Activated CD8-positive, alpha-beta memory T cell treated with anti-CD3 and anti-CD28 coated beads, Interleukin-2, amount 10 ng/mL, durations not matched to agents 7 days and 5 days (primary cell): ENCODE results near the gene GPSM1. TPM values are rescaled to one million over a fixed set of nuclear protein-coding genes. Genes with fewer than 3 reads are reported as not detected.

Experiments used
- ATAC-seq: fragments of 150-1000 bp; cut with Tn5 transposase; one replicate; pipeline ENCODE4 v1.10.0; 2021; ENCODE audit warnings: moderate library complexity
- CTCF ChIA-PET: fragments of 350-600 bp; sonication (Branson Sonifier 250); formaldehyde crosslinking; loops from one replicate; lab custom pipeline; 2021; ENCODE audit warnings: antibody characterized with exemption; lab: Charles Lee
- DNase-seq: peaks from one replicate; pipeline ENCODE4 v3.0.0-alpha.2; 2020
- H3K27ac Mint-ChIP-seq: one replicate; pipeline ENCODE4 v1.8.0; 2021; ENCODE audit warnings: mild to moderate bottlenecking, mixed read lengths
- H3K27me3 Mint-ChIP-seq: one replicate; pipeline ENCODE4 v1.8.0; 2021; ENCODE audit warnings: mixed read lengths
- H3K36me3 Mint-ChIP-seq: one replicate; pipeline ENCODE4 v1.8.0; 2021; ENCODE audit warnings: mild to moderate bottlenecking, mixed read lengths
- H3K4me1 Mint-ChIP-seq: one replicate; pipeline ENCODE4 v1.8.0; 2021; ENCODE audit warnings: mixed read lengths
- H3K4me3 Mint-ChIP-seq: one replicate; pipeline ENCODE4 v1.8.0; 2021; ENCODE audit warnings: mild to moderate bottlenecking, moderate library complexity, mixed read lengths
- H3K9me3 Mint-ChIP-seq: one replicate; pipeline ENCODE4 v1.8.0; 2022; ENCODE audit warnings: low read depth, mixed read lengths
- total RNA-seq, 2 experiments: library from RNA; stranded (reverse); gene quantifications; one replicate each; pipeline ENCODE4 v1.2.3, GENCODE V29; 2021

Gene GPSM1
- total RNA-seq: 1 to 10 TPM; 4.5 to 6.7 TPM

GRCh38 chr9:136327304-136327974 is at the start of gene GPSM1:
TSS of gene GPSM1 (plus strand) at chr9:136327539. CDS start at chr9:136327696, 157 bp downstream.
- H3K27me3 Mint-ChIP-seq: peaks cover under 1% of the 10 kb centered on the region
- no peaks in the 10 kb centered on the region for H3K9me3 Mint-ChIP-seq
- peak within 1 kb of the TSS; percentile 28 for H3K4me3 Mint-ChIP-seq
- ATAC-seq (peak; percentile 66), DNase-seq (no peak)
- no peak within 1 kb of the TSS for H3K27ac Mint-ChIP-seq
- CTCF ChIA-PET: interaction anchor here (0.9 kb wide), 1 partner anchor 10 kb away, joined by 3 read pairs; no protein-coding TSS in a partner anchor
- no peaks in the 10 kb centered on the region for H3K36me3 Mint-ChIP-seq
- peaks cover 4% of the 10 kb centered on the region for H3K4me1 Mint-ChIP-seq

GRCh38 chr9:136277746-136278145 is 49.6 kb upstream of the GPSM1 start:
- Mint-ChIP-seq H3K36me3 (no peaks in the 10 kb centered on the region), H3K9me3 (no peaks in the 10 kb centered on the region), H3K4me3 (no peak overlapping the region), H3K27ac (no peak overlapping the region), H3K27me3 (no peaks in the 10 kb centered on the region), H3K4me1 (no peaks in the 10 kb centered on the region)
- no peak for DNase-seq
- CTCF ChIA-PET: interaction anchor here (1.4 kb wide), 2 partner anchors 10 to 108 kb away, joined by 4 read pairs; no protein-coding TSS in a partner anchor
- ATAC-seq: no peak

GRCh38 chr9:136278221-136278620 is 49.1 kb upstream of the GPSM1 start:
- no peak for ATAC-seq
- Mint-ChIP-seq H3K27ac (no peak overlapping the region), H3K9me3 (no peaks in the 10 kb centered on the region), H3K4me3 (no peak overlapping the region), H3K36me3 (no peaks in the 10 kb centered on the region), H3K4me1 (no peaks in the 10 kb centered on the region), H3K27me3 (no peaks in the 10 kb centered on the region)
- no peak for DNase-seq
- CTCF ChIA-PET: interaction anchor here (1.4 kb wide), 2 partner anchors 11 to 109 kb away, joined by 4 read pairs; no protein-coding TSS in a partner anchor

- DNase-seq (no peak), ATAC-seq (no peak)
- Mint-ChIP-seq H3K4me1 (no peaks in the 10 kb centered on the region), H3K4me3 (no peak overlapping the region), H3K27ac (no peak overlapping the region), H3K9me3 (no peaks in the 10 kb centered on the region), H3K36me3 (no peaks in the 10 kb centered on the region), H3K27me3 (no peaks in the 10 kb centered on the region)
- CTCF ChIA-PET: interaction anchor here (1.4 kb wide), 1 partner anchor 109 kb away, joined by 4 read pairs; no protein-coding TSS in a partner anchor
Observed at GRCh38 chr9:136278894-136279293, 48.4 kb upstream of the GPSM1 start.

GRCh38 chr9:136279471-136279870 is 47.9 kb upstream of the GPSM1 start:
- no peak for ATAC-seq
- Mint-ChIP-seq H3K27me3 (no peaks in the 10 kb centered on the region), H3K4me1 (no peaks in the 10 kb centered on the region), H3K36me3 (no peaks in the 10 kb centered on the region), H3K27ac (no peak overlapping the region), H3K4me3 (no peak overlapping the region), H3K9me3 (no peaks in the 10 kb centered on the region)
- CTCF ChIA-PET: no interaction called here
- DNase-seq: no peak

GRCh38 chr9:136280535-136281315 is 46.6 kb upstream of the GPSM1 start:
- no peaks in the 10 kb centered on the region for H3K9me3 Mint-ChIP-seq
- H3K4me1 Mint-ChIP-seq: no peaks in the 10 kb centered on the region
- H3K27ac Mint-ChIP-seq: no peak overlapping the region
- DNase-seq (no peak), ATAC-seq (no peak)
- H3K27me3 Mint-ChIP-seq: no peaks in the 10 kb centered on the region
- H3K4me3 Mint-ChIP-seq: no peak overlapping the region
- CTCF ChIA-PET: interaction anchor here (1.5 kb wide), 1 partner anchor 110 kb away, joined by 3 read pairs; no protein-coding TSS in a partner anchor
- H3K36me3 Mint-ChIP-seq: no peaks in the 10 kb centered on the region

- Mint-ChIP-seq H3K9me3 (no peaks in the 10 kb centered on the region), H3K36me3 (no peaks in the 10 kb centered on the region), H3K4me1 (no peaks in the 10 kb centered on the region), H3K27me3 (no peaks in the 10 kb centered on the region), H3K4me3 (no peak overlapping the region), H3K27ac (no peak overlapping the region)
- DNase-seq: no peak
- ATAC-seq: no peak
- CTCF ChIA-PET: interaction anchor here (0.7 to 1.9 kb wide), 5 partner anchors 15 to 148 kb away, joined by 3 to 6 read pairs (median 3); no protein-coding TSS in a partner anchor
Observed at GRCh38 chr9:136281421-136282271, 45.7 kb upstream of the GPSM1 start.

GRCh38 chr9:136282272-136282861 is 45.0 kb upstream of the GPSM1 start:
- Mint-ChIP-seq H3K4me3 (no peak overlapping the region), H3K9me3 (no peaks in the 10 kb centered on the region), H3K27ac (no peak overlapping the region), H3K4me1 (no peaks in the 10 kb centered on the region), H3K27me3 (no peaks in the 10 kb centered on the region), H3K36me3 (no peaks in the 10 kb centered on the region)
- peak; percentile 48 for DNase-seq
- CTCF ChIA-PET: interaction anchor here (0.7 to 1.9 kb wide), 6 partner anchors 14 to 149 kb away, joined by 3 to 6 read pairs (median 4); no protein-coding TSS in a partner anchor
- ATAC-seq: peak; percentile 21

GRCh38 chr9:136283291-136284235 is 43.8 kb upstream of the GPSM1 start:
- no peaks in the 10 kb centered on the region for H3K9me3 Mint-ChIP-seq
- peak; percentile 88 for ATAC-seq
- peak; percentile 81 for DNase-seq
- H3K4me3 Mint-ChIP-seq: no peak overlapping the region
- no peaks in the 10 kb centered on the region for H3K27me3 Mint-ChIP-seq
- H3K36me3 Mint-ChIP-seq: no peaks in the 10 kb centered on the region
- H3K27ac Mint-ChIP-seq: no peak overlapping the region
- CTCF ChIA-PET: interaction anchor here (0.8 to 1.9 kb wide), 12 partner anchors 11 to 316 kb away, joined by 3 to 5 read pairs (median 3); no protein-coding TSS in a partner anchor
- no peaks in the 10 kb centered on the region for H3K4me1 Mint-ChIP-seq

- Mint-ChIP-seq H3K36me3 (no peaks in the 10 kb centered on the region), H3K4me1 (no peaks in the 10 kb centered on the region), H3K27ac (no peak overlapping the region), H3K9me3 (no peaks in the 10 kb centered on the region), H3K27me3 (no peaks in the 10 kb centered on the region), H3K4me3 (no peak overlapping the region)
- no peak for ATAC-seq
- CTCF ChIA-PET: interaction anchor here (0.8 to 1.6 kb wide), 5 partner anchors 12 to 316 kb away, joined by 3 to 4 read pairs (median 3); no protein-coding TSS in a partner anchor
- DNase-seq: no peak
Observed at GRCh38 chr9:136284311-136284710, 43.0 kb upstream of the GPSM1 start.

GRCh38 chr9:136284951-136285350 is 42.4 kb upstream of the GPSM1 start:
- H3K9me3 Mint-ChIP-seq: no peaks in the 10 kb centered on the region

More at GRCh38 chr9:136284951-136285350, 42.4 kb upstream of the GPSM1 start:
- ATAC-seq (no peak), DNase-seq (no peak)
- no peaks in the 10 kb centered on the region for H3K27me3 Mint-ChIP-seq
- CTCF ChIA-PET: interaction anchor here (1.0 kb wide), 3 partner anchors 114 to 317 kb away, joined by 3 read pairs; no protein-coding TSS in a partner anchor
- no peak overlapping the region for H3K27ac Mint-ChIP-seq
- H3K4me3 Mint-ChIP-seq: no peak overlapping the region
- no peaks in the 10 kb centered on the region for H3K4me1 Mint-ChIP-seq
- no peaks in the 10 kb centered on the region for H3K36me3 Mint-ChIP-seq
